ENCODE measurements around the gene AUTS2. TPM values are rescaled to one million over a fixed set of nuclear protein-coding genes. Genes with fewer than 3 reads are reported as not detected.
A peak's percentile ranks its signal among the peaks of the same experiment; 100 is the strongest.

The AUTS2 gene
- polyA plus RNA-seq, 1 donor from 2014 or later, result 8.9 TPM

DNA sequence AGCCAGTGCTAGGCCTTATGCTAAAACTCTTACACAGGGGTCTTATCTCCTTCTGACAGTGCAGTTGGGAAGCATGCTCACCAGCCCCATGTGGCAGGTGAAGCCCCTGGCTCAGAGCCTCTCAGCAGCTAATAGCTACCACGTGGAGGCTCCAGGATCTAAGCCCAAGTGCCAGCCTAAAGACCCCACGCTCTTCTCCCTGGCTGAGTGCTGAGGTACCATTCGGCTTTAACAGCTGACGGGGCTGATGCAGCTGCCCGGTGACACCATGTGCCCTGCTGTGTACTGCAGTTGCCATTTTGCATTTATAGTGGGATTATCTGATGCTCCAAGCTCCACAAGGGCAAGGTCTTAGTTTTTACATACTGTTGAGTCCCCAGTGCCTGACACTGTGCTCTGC lies 1017.9 kb downstream of the AUTS2 start:
- no peaks in the 10 kb centered on the region for H3K36me3 Mint-ChIP-seq
- no peak overlapping the region for H3K4me3 Mint-ChIP-seq
- H3K27me3 Mint-ChIP-seq, result no peaks in the 10 kb centered on the region
- no peak overlapping the region for H3K27ac Mint-ChIP-seq
- H3K4me1 Mint-ChIP-seq, result peaks cover 2 to 8% (median 2%) of the 10 kb centered on the region in 3 donors
- no peaks in the 10 kb centered on the region for H3K9me3 Mint-ChIP-seq

DNA sequence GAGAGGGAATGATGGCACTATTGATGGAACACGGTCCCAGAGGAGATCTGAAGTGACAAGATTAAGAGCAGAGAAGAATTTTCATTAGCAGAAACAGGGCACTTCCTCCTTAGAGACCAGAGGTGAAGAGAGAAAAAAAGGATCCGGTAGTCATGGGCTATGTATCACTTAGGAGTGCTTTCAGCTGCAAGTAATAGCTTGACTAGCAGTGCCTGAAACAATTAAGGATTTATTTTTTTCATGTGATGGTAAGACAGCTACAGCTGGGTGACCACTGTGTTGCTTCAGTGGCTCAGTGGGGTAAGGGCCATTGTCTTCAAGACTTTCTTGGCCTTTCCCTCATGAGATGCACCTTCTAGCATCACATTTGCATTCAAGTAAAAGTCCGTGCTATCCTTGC lies 1018.5 kb downstream of the AUTS2 start:
- Mint-ChIP-seq H3K27me3 (no peaks in the 10 kb centered on the region), H3K27ac (no peak overlapping the region), H3K4me3 (no peak overlapping the region), H3K4me1 (peaks cover 2 to 8% (median 2%) of the 10 kb centered on the region in 3 donors), H3K9me3 (no peaks in the 10 kb centered on the region), H3K36me3 (no peaks in the 10 kb centered on the region)

DNA sequence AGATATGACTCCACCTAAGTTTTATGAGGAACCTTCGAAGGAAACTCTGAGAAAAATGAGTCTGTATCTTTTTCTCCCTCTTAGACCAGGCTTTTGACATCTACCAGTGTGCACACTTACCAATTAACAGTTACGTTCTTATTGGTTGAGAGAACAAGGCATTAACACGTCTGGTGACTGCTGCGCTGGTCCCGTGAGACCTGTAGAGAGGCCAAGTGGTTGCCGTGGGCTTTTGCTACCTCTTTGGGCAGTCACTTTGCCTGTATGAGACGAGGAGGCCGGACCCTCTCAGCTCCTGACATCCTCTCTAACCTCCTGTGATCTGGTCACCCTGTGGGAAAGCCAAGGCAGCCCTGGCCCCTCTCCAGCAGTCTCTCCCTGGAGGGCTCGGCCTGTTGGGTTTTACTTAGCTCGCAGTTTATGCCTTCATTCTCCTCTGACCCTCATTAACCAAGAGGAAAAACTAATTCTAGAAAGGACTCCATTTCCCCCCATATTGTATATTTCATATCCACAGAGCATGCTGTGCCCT lies 1019.8 kb downstream of the AUTS2 start:
- H3K4me1 Mint-ChIP-seq, result peaks cover 2 to 4% (median 2%) of the 10 kb centered on the region in 3 donors
- H3K9me3 Mint-ChIP-seq, result no peaks in the 10 kb centered on the region
- H3K36me3 Mint-ChIP-seq, result peaks cover 2% of the 10 kb centered on the region
- no peaks in the 10 kb centered on the region for H3K27me3 Mint-ChIP-seq
- H3K27ac Mint-ChIP-seq, result no peak overlapping the region
- H3K4me3 Mint-ChIP-seq, result no peak overlapping the region

DNA sequence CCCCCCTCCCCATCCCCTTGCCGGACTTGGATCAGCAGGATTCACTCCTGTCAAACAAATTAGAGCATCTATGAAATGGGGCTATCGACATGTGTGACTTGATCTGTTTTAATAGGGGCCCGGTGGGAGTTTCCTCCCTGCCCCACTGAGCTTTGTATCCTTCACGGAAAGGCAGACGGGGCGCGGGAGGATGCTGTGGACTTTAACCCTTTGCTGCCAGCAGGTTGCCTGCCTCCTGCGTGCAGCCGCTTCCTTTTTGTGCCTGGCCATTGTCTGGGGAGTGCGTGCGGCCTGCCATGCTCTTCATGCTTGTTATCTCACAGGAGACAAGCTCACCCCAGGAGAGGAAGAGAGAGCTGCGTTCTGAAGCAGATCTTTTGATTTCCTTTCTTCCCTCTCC lies 1020.9 kb downstream of the AUTS2 start:
- H3K27ac Mint-ChIP-seq, result no peak overlapping the region

DNA sequence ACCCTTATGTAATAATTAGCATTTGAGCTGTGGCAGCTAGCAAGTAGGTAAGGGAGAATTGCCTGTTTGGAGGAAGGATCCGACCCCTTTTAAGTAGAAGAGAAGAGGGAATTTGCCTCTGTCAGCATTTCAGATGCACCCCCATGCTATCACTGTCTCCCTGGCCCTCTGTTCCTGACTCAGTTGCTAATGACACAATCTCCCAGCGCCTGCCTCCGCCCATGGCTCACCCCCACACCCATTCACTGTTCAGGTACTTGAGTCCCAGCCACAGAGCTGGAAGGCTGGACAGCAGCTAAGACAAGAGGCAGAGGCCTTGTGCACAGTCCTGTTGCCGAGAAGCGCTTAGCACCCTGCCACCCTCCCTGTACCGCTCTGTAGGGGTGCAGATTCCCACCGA lies 1021.4 kb downstream of the AUTS2 start:
- Mint-ChIP-seq H3K27me3 (no peaks in the 10 kb centered on the region), H3K4me3 (no peak overlapping the region), H3K36me3 (peaks cover 2% of the 10 kb centered on the region), H3K9me3 (no peaks in the 10 kb centered on the region), H3K4me1 (no peaks in the 10 kb centered on the region), H3K27ac (no peak overlapping the region)

More for the DNA sequence above, 1020.9 kb downstream of the AUTS2 start:
- Mint-ChIP-seq H3K9me3 (no peaks in the 10 kb centered on the region), H3K36me3 (peaks cover 2% of the 10 kb centered on the region), H3K4me1 (peaks cover 0 to 2% (median 0%) of the 10 kb centered on the region in 3 donors), H3K4me3 (peak overlapping the region in 1 of 4 donors; percentile 27), H3K27me3 (no peaks in the 10 kb centered on the region)

DNA sequence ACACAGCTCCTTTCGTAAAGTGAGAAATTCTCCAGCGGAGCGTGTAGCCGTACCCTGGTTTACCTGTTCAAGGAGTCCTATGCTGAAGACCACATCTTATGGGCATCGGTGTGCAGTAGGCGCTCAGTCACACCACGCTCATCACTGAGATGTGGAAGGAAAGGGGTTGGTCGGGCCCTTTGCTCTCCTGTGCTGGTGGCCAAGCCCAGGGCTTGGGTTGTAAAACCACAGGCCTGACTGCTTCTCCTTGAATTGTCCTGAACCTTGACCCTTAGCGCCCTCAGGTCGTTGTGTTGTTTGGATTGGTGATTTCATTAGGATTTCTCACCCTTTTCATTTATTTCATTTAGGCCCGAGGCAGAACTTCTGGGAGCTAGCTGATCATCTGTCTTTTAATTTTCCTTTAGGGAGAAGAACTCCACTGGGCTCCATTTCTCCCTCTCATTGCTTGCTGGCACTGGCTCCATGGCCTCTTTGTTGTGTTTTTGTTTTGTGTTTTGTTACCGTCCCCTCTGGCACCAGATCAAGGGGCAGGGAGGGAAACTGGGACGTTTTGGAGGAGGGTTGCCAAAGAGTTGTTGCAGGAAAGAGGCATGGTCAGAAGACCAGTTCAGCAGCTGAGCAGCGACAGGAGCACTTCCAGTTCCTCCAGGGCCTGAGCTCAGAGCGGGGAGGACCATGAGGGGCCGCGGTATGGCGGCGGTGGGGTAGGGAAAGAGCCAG lies 1022.2 kb downstream of the AUTS2 start:
- H3K27me3 Mint-ChIP-seq, result no peaks in the 10 kb centered on the region
- H3K4me1 Mint-ChIP-seq, result no peaks in the 10 kb centered on the region

GRCh38 chr7:70621954-70622600 lies 1023.8 kb downstream of the AUTS2 start:
- Mint-ChIP-seq H3K4me1 (no peaks in the 10 kb centered on the region), H3K36me3 (peaks cover 4% of the 10 kb centered on the region), H3K27ac (peak overlapping the region in 1 of 3 donors; percentile 15), H3K27me3 (no peaks in the 10 kb centered on the region), H3K4me3 (no peak overlapping the region), H3K9me3 (peaks cover 0 to 5% (median 0%) of the 10 kb centered on the region in 3 donors)

More for the DNA sequence above, 1022.2 kb downstream of the AUTS2 start:
- H3K9me3 Mint-ChIP-seq, result no peaks in the 10 kb centered on the region
- peak overlapping the region in 1 of 4 donors; percentile 2 for H3K4me3 Mint-ChIP-seq
- H3K36me3 Mint-ChIP-seq, result peaks cover 2% of the 10 kb centered on the region
- H3K27ac Mint-ChIP-seq, result peak overlapping the region in 1 of 3 donors; percentile 74

GRCh38 chr7:70622936-70623335 lies 1024.7 kb downstream of the AUTS2 start:
- no peak overlapping the region for H3K27ac Mint-ChIP-seq
- peaks cover 0 to 5% (median 0%) of the 10 kb centered on the region in 3 donors for H3K9me3 Mint-ChIP-seq
- no peak overlapping the region for H3K4me3 Mint-ChIP-seq
- H3K4me1 Mint-ChIP-seq, result no peaks in the 10 kb centered on the region
- no peaks in the 10 kb centered on the region for H3K27me3 Mint-ChIP-seq
- peaks cover 5% of the 10 kb centered on the region for H3K36me3 Mint-ChIP-seq

DNA sequence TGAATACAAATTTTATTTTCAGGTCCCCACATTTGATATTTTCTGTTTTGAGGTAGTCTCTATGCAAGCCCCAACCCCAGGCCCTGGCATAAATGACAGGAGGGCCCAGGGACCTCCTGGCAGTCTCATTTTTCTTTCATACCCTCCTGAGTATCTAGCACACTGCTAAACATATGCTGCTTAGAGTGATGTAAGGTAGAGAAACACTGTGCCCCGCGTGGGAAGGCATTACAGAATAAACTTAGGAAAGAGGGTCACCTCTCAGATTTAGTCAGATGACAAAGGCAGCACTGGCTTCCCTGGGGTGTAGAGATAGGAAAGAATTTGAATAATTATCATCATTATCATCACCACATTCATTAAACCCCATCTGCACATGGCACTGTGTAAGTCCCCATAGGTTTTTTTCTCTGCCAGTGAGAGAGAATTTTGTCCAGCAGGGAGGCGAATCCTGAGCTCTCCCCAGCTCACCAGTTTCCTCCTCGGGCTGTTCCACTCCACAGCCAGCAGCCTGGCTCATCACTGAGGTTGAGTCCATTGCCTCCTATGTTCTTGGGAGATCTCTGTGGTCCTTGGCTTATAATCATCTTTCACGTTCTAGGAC lies 1026.3 kb downstream of the AUTS2 start:
- H3K4me1 Mint-ChIP-seq, result peaks cover 0 to 2% (median 0%) of the 10 kb centered on the region in 3 donors
- H3K27me3 Mint-ChIP-seq, result no peaks in the 10 kb centered on the region
- no peak overlapping the region for H3K27ac Mint-ChIP-seq
- no peak overlapping the region for H3K4me3 Mint-ChIP-seq
- peaks cover 5% of the 10 kb centered on the region for H3K36me3 Mint-ChIP-seq
- peaks cover 0 to 5% (median 0%) of the 10 kb centered on the region in 3 donors for H3K9me3 Mint-ChIP-seq

DNA sequence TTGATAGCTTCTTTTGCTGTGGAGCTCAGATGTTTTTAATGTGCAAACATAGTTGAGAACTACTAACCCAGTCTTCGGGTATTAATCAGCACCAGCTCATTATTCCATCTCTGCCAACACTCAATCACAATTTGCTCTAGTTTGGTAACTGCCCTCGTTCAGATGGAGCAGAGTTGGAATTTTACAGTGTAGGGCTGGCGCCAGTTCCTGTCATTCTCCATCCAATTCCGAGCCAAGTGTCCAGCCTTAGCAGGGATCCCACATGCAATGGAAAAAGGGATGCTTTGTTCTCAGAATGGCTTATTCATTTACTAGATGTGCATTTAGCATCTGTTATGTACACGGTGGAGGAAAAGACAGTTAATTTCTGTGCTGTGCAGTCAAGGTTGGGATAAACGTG lies 1029.2 kb downstream of the AUTS2 start:
- Mint-ChIP-seq H3K4me3 (no peak overlapping the region), H3K4me1 (peaks cover 0 to 2% (median 0%) of the 10 kb centered on the region in 3 donors), H3K36me3 (peaks cover 2% of the 10 kb centered on the region), H3K27me3 (no peaks in the 10 kb centered on the region), H3K27ac (no peak overlapping the region), H3K9me3 (peaks cover 0 to 5% (median 0%) of the 10 kb centered on the region in 3 donors)

DNA sequence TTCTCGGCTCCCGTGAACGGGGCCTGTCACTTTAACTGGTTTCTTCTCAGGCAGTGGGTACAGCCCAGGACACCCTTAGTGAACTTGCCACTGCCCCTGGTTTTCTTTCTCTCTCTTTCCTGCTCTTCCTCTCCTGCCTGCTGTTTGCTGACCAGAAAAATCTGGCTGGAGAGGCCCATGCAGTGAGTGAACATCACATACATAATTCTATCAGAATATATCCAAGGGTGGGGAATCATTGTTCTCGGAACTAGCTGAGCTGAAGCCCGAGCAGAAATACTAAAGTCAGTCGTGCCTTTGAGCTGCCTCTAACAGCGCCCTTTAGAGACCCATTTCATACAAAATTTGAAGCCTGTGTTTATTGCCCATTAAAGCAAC lies 1032.2 kb downstream of the AUTS2 start:
- no peak overlapping the region for H3K4me3 Mint-ChIP-seq
- H3K36me3 Mint-ChIP-seq, result peaks cover 2% of the 10 kb centered on the region
- peaks cover 1% of the 10 kb centered on the region for H3K27me3 Mint-ChIP-seq
- H3K4me1 Mint-ChIP-seq, result peaks cover 0 to 2% (median 0%) of the 10 kb centered on the region in 3 donors
- no peak overlapping the region for H3K27ac Mint-ChIP-seq
- H3K9me3 Mint-ChIP-seq, result peaks cover 0 to 5% (median 1%) of the 10 kb centered on the region in 3 donors

DNA sequence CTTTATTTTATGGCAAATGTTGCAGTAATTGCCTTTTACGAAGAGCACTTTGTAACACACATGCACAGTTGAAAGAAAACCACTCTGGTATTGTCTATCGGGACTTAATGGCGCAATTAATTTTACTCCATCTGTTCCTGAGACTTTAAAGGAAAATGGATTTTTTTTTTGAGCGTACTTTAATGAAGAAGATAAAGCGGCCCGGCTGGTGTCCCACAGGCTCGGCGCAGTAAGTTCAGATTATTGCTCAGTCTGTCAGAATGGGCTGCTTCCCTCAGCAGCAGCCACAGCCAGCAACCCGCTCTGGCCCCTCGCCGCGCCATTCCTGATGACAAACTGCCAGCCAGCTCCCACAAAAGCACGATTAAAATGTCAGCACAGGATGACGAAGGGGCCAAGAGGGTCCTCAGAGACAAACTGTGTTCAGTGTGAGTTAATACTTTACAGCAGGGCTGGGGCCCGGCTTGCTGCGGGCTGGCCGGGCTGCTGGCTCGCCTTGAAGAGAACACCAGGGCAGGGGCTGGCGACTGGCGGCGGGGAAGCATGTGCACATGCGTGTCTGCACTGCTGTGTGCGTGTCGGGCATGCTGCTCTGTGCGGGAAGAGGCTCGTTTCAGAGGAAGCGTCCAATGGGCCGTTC lies 1032.7 kb downstream of the AUTS2 start:
- no peak overlapping the region for H3K27ac Mint-ChIP-seq
- H3K27me3 Mint-ChIP-seq, result peaks cover 1% of the 10 kb centered on the region
- peaks cover 0 to 2% (median 0%) of the 10 kb centered on the region in 3 donors for H3K4me1 Mint-ChIP-seq
- peaks cover 0 to 5% (median 1%) of the 10 kb centered on the region in 3 donors for H3K9me3 Mint-ChIP-seq
- no peak overlapping the region for H3K4me3 Mint-ChIP-seq
- peaks cover 2% of the 10 kb centered on the region for H3K36me3 Mint-ChIP-seq

DNA sequence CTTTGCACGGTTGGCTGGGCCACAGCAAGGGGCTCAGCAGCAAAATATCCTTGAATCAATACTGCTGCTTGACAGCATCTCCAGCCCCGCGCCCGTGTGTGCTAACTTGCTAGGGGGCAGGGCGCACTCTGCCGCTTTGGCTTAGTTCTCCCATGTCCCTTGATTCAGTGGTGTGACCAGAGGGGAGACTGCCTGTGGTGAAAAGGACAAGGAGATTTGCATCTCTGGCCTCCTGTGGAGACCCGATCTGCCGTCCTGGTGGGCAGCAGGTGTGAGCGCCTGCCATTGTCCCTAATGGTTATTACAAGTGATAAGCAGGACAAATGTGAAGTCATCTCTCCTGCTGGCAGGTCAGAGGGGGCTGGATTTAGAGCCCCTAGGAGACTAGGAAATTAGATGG lies 1033.4 kb downstream of the AUTS2 start:
- peaks cover 0 to 2% (median 0%) of the 10 kb centered on the region in 3 donors for H3K4me1 Mint-ChIP-seq
- H3K36me3 Mint-ChIP-seq, result peaks cover 2% of the 10 kb centered on the region
- H3K9me3 Mint-ChIP-seq, result peaks cover 0 to 2% (median 1%) of the 10 kb centered on the region in 3 donors
- H3K27ac Mint-ChIP-seq, result peak overlapping the region in 1 of 3 donors; percentile 48
- H3K27me3 Mint-ChIP-seq, result peaks cover 1% of the 10 kb centered on the region
- H3K4me3 Mint-ChIP-seq, result no peak overlapping the region

- Mint-ChIP-seq H3K27ac (peak overlapping the region in 1 of 3 donors; percentile 48), H3K4me1 (peaks cover 0 to 2% (median 0%) of the 10 kb centered on the region in 3 donors), H3K4me3 (no peak overlapping the region), H3K36me3 (no peaks in the 10 kb centered on the region), H3K9me3 (peaks cover 0 to 1% (median 0%) of the 10 kb centered on the region in 3 donors), H3K27me3 (peaks cover 1% of the 10 kb centered on the region)
Measured at GRCh38 chr7:70632400-70632799, 1034.1 kb downstream of the AUTS2 start.

DNA sequence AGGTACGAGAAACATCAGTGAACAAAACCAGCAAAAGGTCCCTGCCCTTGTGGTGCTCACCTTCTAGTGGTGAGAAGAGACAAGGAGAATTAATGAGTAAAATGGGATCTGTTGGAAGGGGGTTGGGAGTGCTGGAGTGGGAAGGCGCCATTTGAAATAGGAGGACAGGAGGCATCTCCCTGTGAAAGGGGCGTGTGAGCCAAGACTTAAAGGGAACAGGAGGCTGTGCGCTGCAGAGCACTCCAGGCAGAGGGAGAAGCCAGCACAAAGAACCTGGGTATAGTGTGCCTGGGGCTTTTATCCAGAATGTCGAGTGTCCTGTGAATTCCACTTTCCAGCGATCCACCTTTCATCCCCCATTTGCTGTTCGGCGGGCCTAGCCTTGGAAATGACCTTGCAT lies 1035.8 kb downstream of the AUTS2 start:
- H3K27me3 Mint-ChIP-seq, result peaks cover 1% of the 10 kb centered on the region
- no peak overlapping the region for H3K27ac Mint-ChIP-seq
- H3K4me1 Mint-ChIP-seq, result no peaks in the 10 kb centered on the region
- no peaks in the 10 kb centered on the region for H3K36me3 Mint-ChIP-seq
- no peak overlapping the region for H3K4me3 Mint-ChIP-seq
- peaks cover 0 to 1% (median 0%) of the 10 kb centered on the region in 3 donors for H3K9me3 Mint-ChIP-seq

Data from IgD-negative memory B cell (primary cell).